ENCODE measurements around the gene GPR142.
A peak's percentile ranks its signal among the peaks of the same experiment; 100 is the strongest.

Gene GPR142, protein sequence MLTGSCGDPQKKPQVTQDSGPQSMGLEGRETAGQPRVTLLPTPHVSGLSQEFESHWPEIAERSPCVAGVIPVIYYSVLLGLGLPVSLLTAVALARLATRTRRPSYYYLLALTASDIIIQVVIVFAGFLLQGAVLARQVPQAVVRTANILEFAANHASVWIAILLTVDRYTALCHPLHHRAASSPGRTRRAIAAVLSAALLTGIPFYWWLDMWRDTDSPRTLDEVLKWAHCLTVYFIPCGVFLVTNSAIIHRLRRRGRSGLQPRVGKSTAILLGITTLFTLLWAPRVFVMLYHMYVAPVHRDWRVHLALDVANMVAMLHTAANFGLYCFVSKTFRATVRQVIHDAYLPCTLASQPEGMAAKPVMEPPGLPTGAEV

DNA sequence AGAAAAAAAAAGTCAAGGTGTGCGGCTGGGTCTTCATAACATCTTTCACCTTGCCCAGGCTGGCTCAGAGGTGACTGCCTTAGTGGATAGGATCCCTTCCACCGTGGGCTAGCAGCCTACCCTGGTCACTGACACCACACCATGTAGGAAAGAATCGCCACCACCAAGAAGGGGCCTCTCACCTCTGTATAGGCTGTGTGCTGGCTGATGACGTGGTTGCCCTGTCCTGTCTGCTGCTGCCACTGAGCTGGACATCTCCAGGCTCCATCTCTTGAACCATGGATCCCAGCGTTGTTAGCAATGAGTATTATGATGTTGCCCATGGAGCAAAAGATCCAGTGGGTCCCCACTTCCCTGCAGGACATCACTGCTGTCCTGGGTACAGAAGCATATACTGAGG, at the start of gene GPR142:
Gene GPR142, plus strand, starts transcription at position 301 of the 400 bp plus-strand sequence. CDS start 2,035 bp downstream, outside the sequence.
- no peaks in the 10 kb centered on the region for H3K36me3 ChIP-seq (ENCODE audit: control insufficient read depth, insufficient read depth, low read length)
- DNase-seq (ENCODE audit: extremely low read depth, insufficient read length): no peak
- peaks cover 1% of the 10 kb centered on the region for H3K27me3 ChIP-seq (replicated peaks; ENCODE audit: control insufficient read depth, insufficient read depth, low read length)
- no peak for TF ChIP-seq CTCF (IDR thresholded peaks at IDR 0.05; ENCODE audit: insufficient read depth, low read length, poor library complexity, severe bottlenecking)
- no peak within 1 kb of the TSS for H3K4me3 ChIP-seq (replicated peaks; ENCODE audit: low read depth, low read length)

- no peak for TF ChIP-seq CTCF (IDR thresholded peaks at IDR 0.05; ENCODE audit: insufficient read depth, low read length, poor library complexity, severe bottlenecking)
- DNase-seq (ENCODE audit: extremely low read depth, insufficient read length): no peak
- no peaks in the 10 kb centered on the region for H3K36me3 ChIP-seq (ENCODE audit: control insufficient read depth, insufficient read depth, low read length)
- H3K4me3 ChIP-seq (replicated peaks; ENCODE audit: low read depth, low read length): no peak overlapping the region
- H3K27me3 ChIP-seq (replicated peaks; ENCODE audit: control insufficient read depth, insufficient read depth, low read length): peaks cover 2% of the 10 kb centered on the region; the same call in 1 of the 2 replicates
These were observed 48.9 kb upstream of the GPR142 start for GRCh38 chr17:74318391-74318790.

GRCh38 chr17:74324521-74324920, 42.8 kb upstream of the GPR142 start:
- no peak for DNase-seq (ENCODE audit: extremely low read depth, insufficient read length)
- Histone ChIP-seq H3K27me3 (replicated peaks; ENCODE audit: control insufficient read depth, insufficient read depth, low read length) (peaks cover 5% of the 10 kb centered on the region), H3K4me3 (replicated peaks; ENCODE audit: low read depth, low read length) (no peak overlapping the region), H3K36me3 (ENCODE audit: control insufficient read depth, insufficient read depth, low read length) (no peaks in the 10 kb centered on the region)
- TF ChIP-seq CTCF (IDR thresholded peaks at IDR 0.05; ENCODE audit: insufficient read depth, low read length, poor library complexity, severe bottlenecking): no peak

- Histone ChIP-seq H3K36me3 (ENCODE audit: control insufficient read depth, insufficient read depth, low read length) (no peaks in the 10 kb centered on the region), H3K27me3 (replicated peaks; ENCODE audit: control insufficient read depth, insufficient read depth, low read length) (peaks cover 5% of the 10 kb centered on the region), H3K4me3 (replicated peaks; ENCODE audit: low read depth, low read length) (no peak overlapping the region; the same call in 1 of the 2 replicates)
- no peak for TF ChIP-seq CTCF (IDR thresholded peaks at IDR 0.05; ENCODE audit: insufficient read depth, low read length, poor library complexity, severe bottlenecking)
- DNase-seq (ENCODE audit: extremely low read depth, insufficient read length): no peak
These were observed 41.9 kb upstream of the GPR142 start for GRCh38 chr17:74325376-74325742.

GRCh38 chr17:74325743-74326379, 41.4 kb upstream of the GPR142 start, which contains the start of gene KIF19:
TSS of gene KIF19 (plus strand) at chr17:74326226. CDS start at chr17:74326350, 124 bp downstream.
- Histone ChIP-seq H3K4me3 (replicated peaks; ENCODE audit: low read depth, low read length) (peak within 1 kb of the TSS; percentile 5; the same call in 1 of the 2 replicates), H3K27me3 (replicated peaks; ENCODE audit: control insufficient read depth, insufficient read depth, low read length) (peaks cover 5% of the 10 kb centered on the region), H3K36me3 (ENCODE audit: control insufficient read depth, insufficient read depth, low read length) (no peaks in the 10 kb centered on the region)
- TF ChIP-seq CTCF (IDR thresholded peaks at IDR 0.05; ENCODE audit: insufficient read depth, low read length, poor library complexity, severe bottlenecking): no peak
- DNase-seq (ENCODE audit: extremely low read depth, insufficient read length): peak; percentile 56

Data from GM06990 (cell line).